SK-N-SH (cell line): ENCODE measurements around the gene CDC16. TPM values are rescaled to one million over a fixed set of nuclear protein-coding genes. Genes with fewer than 3 reads are reported as not detected.

ENCODE experiments used
- CTCF ChIA-PET: fragments of 300-600, 350-600 bp; formaldehyde crosslinking; extraction: SDS; loops from one replicate; lab custom pipeline; 2021; lab: Yijun Ruan, JAX
- POLR2A ChIA-PET: fragments of 350-600 bp; sonication (Branson Sonifier 250); formaldehyde crosslinking; extraction: SDS; loops from one replicate; lab custom pipeline; 2020; ENCODE audit warnings: antibody characterized with exemption, inconsistent platforms; lab: Yijun Ruan, JAX
- DNase-seq: peaks from one replicate; pipeline ENCODE4 v3.0.0; 2012
- H2AFZ ChIP-seq: fragments of 200-600 bp; sonication (generic); 2 replicates; pipeline ENCODE4 v1.8.1; 2016; ENCODE audit warnings: antibody characterized with exemption, mild to moderate bottlenecking, low read depth
- H3F3A ChIP-seq: fragments of 200-600 bp; sonication (generic); replicated peaks from 2 replicates; pipeline ENCODE3; 2016; ENCODE audit warnings: antibody characterized with exemption, mild to moderate bottlenecking; ENCODE audit not compliant: insufficient read depth
- H3K27ac ChIP-seq, 2 experiments: fragments of 200-500 bp in 1 of 2; fragments of 200-600 bp in 1 of 2; sonication (Bioruptor generic) in 1 of 2; sonication (generic), shearing (Covaris generic) in 1 of 2; 2 replicates each; pipeline versions ENCODE4 v1.5.1 to v1.6.1; 2014 to 2016; ENCODE audit warnings: low read depth in 2 of 2, inconsistent platforms in 1 of 2, low read length in 1 of 2, mild to moderate bottlenecking in 1 of 2, mixed read lengths in 1 of 2
- H3K27me3 ChIP-seq: fragments of 200-600 bp; sonication (generic), shearing (Covaris generic); 2 replicates; pipeline ENCODE4 v1.6.1; 2016; ENCODE audit warnings: mixed run types; ENCODE audit not compliant: insufficient read depth
- H3K36me3 ChIP-seq, 2 experiments: fragments of 200-500 bp in 1 of 2; fragments of 200-600 bp in 1 of 2; sonication (Bioruptor generic) in 1 of 2; sonication (generic) in 1 of 2; replicated peaks in 1 of 2; 2 replicates each; pipeline versions ENCODE3 to v1.5.1; 2014 to 2016; ENCODE audit warnings: low read length in 1 of 2, mild to moderate bottlenecking in 1 of 2; ENCODE audit not compliant: insufficient read depth in 2 of 2, control insufficient read depth in 1 of 2
- H3K4me1 ChIP-seq, 2 experiments: fragments of 200-500 bp in 1 of 2; fragments of 200-600 bp in 1 of 2; sonication (Bioruptor generic) in 1 of 2; sonication (generic), shearing (Covaris generic) in 1 of 2; 2 replicates each; pipeline versions ENCODE4 v1.5.1 to v1.6.1; 2014 to 2016; ENCODE audit warnings: low read depth in 1 of 2, low read length in 1 of 2, mixed run types in 1 of 2; ENCODE audit not compliant: insufficient read depth in 2 of 2, control insufficient read depth in 1 of 2
- H3K4me2 ChIP-seq: fragments of 200-600 bp; sonication (generic), shearing (Covaris generic); 2 replicates; pipeline ENCODE4 v1.6.1; 2017; ENCODE audit warnings: mixed run types
- H3K4me3 ChIP-seq, 2 experiments: fragments of 200-500 bp in 1 of 2; fragments of 200-600 bp in 1 of 2; sonication (Bioruptor generic) in 1 of 2; sonication (generic), shearing (Covaris generic) in 1 of 2; 2 replicates each; pipeline versions ENCODE4 v1.5.1 to v1.8.1; 2014 to 2016; ENCODE audit warnings: low read depth in 2 of 2, inconsistent platforms in 1 of 2, low read length in 1 of 2, mild to moderate bottlenecking in 1 of 2, mixed read lengths in 1 of 2, moderate library complexity in 1 of 2
- H3K79me2 ChIP-seq: fragments of 200-600 bp; sonication (generic); 2 replicates; pipeline ENCODE4 v1.8.1; 2017; ENCODE audit warnings: mild to moderate bottlenecking; ENCODE audit not compliant: insufficient read depth
- H3K9ac ChIP-seq: fragments of 200-600 bp; sonication (generic); 2 replicates; pipeline ENCODE4 v1.6.1; 2017; ENCODE audit warnings: mixed run types
- H3K9me2 ChIP-seq: fragments of 200-600 bp; sonication (generic); 2 replicates; pipeline ENCODE4 v1.6.1; 2017; ENCODE audit warnings: mixed run types
- H3K9me3 ChIP-seq: fragments of 200-600 bp; sonication (generic); 2 replicates; pipeline ENCODE4 v1.6.1; 2017; ENCODE audit warnings: mixed run types, mild to moderate bottlenecking, moderate library complexity
- H4K20me1 ChIP-seq: fragments of 200-600 bp; sonication (generic); 2 replicates; pipeline ENCODE4 v1.6.1; 2017; ENCODE audit warnings: mild to moderate bottlenecking, mixed run types; ENCODE audit not compliant: insufficient read depth
- CHD2 ChIP-seq: fragments of 150-350 bp; IDR thresholded peaks from 2 replicates; pipeline ENCODE4 v1.6.1; 2018; ENCODE audit warnings: low read length; ENCODE audit not compliant: partially characterized antibody
- CTCF ChIP-seq: fragments of 200-600 bp; sonication (generic); IDR thresholded peaks from 2 replicates; pipeline ENCODE4 v1.6.1; 2017; ENCODE audit warnings: antibody characterized with exemption, mild to moderate bottlenecking, moderate library complexity
- EP300 ChIP-seq, 2 experiments: IDR thresholded peaks; 2 replicates each; pipeline versions ENCODE4 v1.4.0 to v1.6.1; 2012; ENCODE audit warnings: borderline replicate concordance in 1 of 2, low read depth in 1 of 2, low read length in 1 of 2
- EZH2phosphoT487 ChIP-seq: fragments of 200-600 bp; sonication (generic); IDR thresholded peaks from 2 replicates; pipeline ENCODE4 v1.6.1; 2017; ENCODE audit warnings: low read depth, mixed run types, mild to moderate bottlenecking, antibody characterized with exemption, moderate library complexity, borderline replicate concordance
- FOSL2 ChIP-seq: IDR thresholded peaks from 2 replicates; pipeline ENCODE4 v1.4.0; 2012; ENCODE audit warnings: low read depth, mild to moderate bottlenecking, moderate library complexity, borderline replicate concordance
- FOXM1 ChIP-seq: IDR thresholded peaks from 2 replicates; pipeline ENCODE4 v1.4.0; 2012; ENCODE audit warnings: low read depth, mild to moderate bottlenecking
- GABPA ChIP-seq: IDR thresholded peaks from 2 replicates; pipeline ENCODE4 v1.4.0; 2012; ENCODE audit warnings: low read depth, mild to moderate bottlenecking
- GATA2 ChIP-seq: sonication (generic); formaldehyde crosslinking; IDR thresholded peaks from 2 replicates; pipeline ENCODE4 v1.5.0; 2020; ENCODE audit warnings: mild to moderate bottlenecking, missing genetic modification reagents
- IRF3 ChIP-seq: fragments of 150-350 bp; IDR thresholded peaks from 2 replicates; pipeline ENCODE4 v1.6.1; 2016; ENCODE audit warnings: mild to moderate bottlenecking, low read depth, low read length
- JUND ChIP-seq: IDR thresholded peaks from 2 replicates; pipeline ENCODE4 v1.4.0; 2012
- NFIC ChIP-seq: IDR thresholded peaks from 2 replicates; pipeline ENCODE4 v1.4.0; 2012; ENCODE audit warnings: borderline replicate concordance
- RAD21 ChIP-seq: IDR thresholded peaks from 2 replicates; pipeline ENCODE4 v1.6.1; 2012; ENCODE audit warnings: mild to moderate bottlenecking, low read length
- RCOR1 ChIP-seq: fragments of 150-350 bp; IDR thresholded peaks from 2 replicates; pipeline ENCODE4 v1.6.1; 2017; ENCODE audit warnings: antibody characterized with exemption, low read length
- SMC3 ChIP-seq: IDR thresholded peaks from 2 replicates; pipeline ENCODE4 v1.6.1; 2012; ENCODE audit warnings: low read depth, low read length, improper control_type of control experiment
- TCF12 ChIP-seq: IDR thresholded peaks from 2 replicates; pipeline ENCODE4 v1.4.0; 2012
- YY1 ChIP-seq: IDR thresholded peaks from 2 replicates; pipeline ENCODE4 v1.4.0; 2012; ENCODE audit warnings: low read depth, mild to moderate bottlenecking
- ZBTB33 ChIP-seq: IDR thresholded peaks from 2 replicates; pipeline ENCODE4 v1.4.0; 2012; ENCODE audit warnings: low read depth, borderline replicate concordance
- WGBS: methylation state at CpG from one replicate; pipeline ENCODE4 v1.1.6; 2017; ENCODE audit warnings: low lambda C conversion rate; 5-methylcytosine and 5-hydroxymethylcytosine counted together
- polyA plus RNA-seq, 3 experiments: library from polyadenylated mRNA; depleted of rRNA; stranded (reverse); fragments of >200 nt; gene quantifications; 2 replicates each; pipeline ENCODE4 v1.2.3, GENCODE V29; 2012
- TF ChIP-seq, protein P1 (sequence below): IDR thresholded peaks from 2 replicates; pipeline ENCODE4 v1.6.1; 2012; ENCODE audit warnings: mild to moderate bottlenecking, low read depth, low read length, moderate library complexity
- TF ChIP-seq, protein P2 (sequence below): fragments of 150-350 bp; IDR thresholded peaks from 2 replicates; pipeline ENCODE4 v1.6.1; 2017; ENCODE audit warnings: antibody characterized with exemption, low read length, low read depth, borderline replicate concordance
- TF ChIP-seq, protein P3 (sequence below): IDR thresholded peaks from 2 replicates; pipeline ENCODE4; 2012
- TF ChIP-seq, protein P4 (sequence below): IDR thresholded peaks from 2 replicates; pipeline ENCODE4 v1.4.0; 2012; ENCODE audit warnings: low read depth

The CDC16 gene
- 56.9 and 77.2 TPM in 2 replicates for polyA plus RNA-seq (2012; rRNA removed)
- 61.0 and 69.3 TPM in 2 replicates for polyA plus RNA-seq (2012; cell fraction: cytosol; rRNA removed)
- polyA plus RNA-seq (2012; cell fraction: nucleus; rRNA removed) = 97.4 and 179 TPM in 2 replicates

GRCh38 chr13:114234645-114235421 is at the start of gene CDC16:
Gene CDC16, plus strand, starts transcription at chr13:114234897. Its CDS starts 188 bp downstream, at chr13:114235085.
- peak; percentile 99 for DNase-seq
- Histone ChIP-seq H3F3A (no peaks in the 10 kb centered on the region), H3K9me3 (no peaks in the 10 kb centered on the region; the same call in 1 of the 2 replicates), H3K4me2 (peak within 1 kb of the TSS; percentile 85), H3K4me1 (peaks cover 0 to 5% of the 10 kb centered on the region in 2 experiments; a peak in 3 of 4 replicates), H4K20me1 (no peaks in the 10 kb centered on the region), H3K4me3 (peak within 1 kb of the TSS; percentile 87 to 94), H3K27ac (peak within 1 kb of the TSS; percentile 64 to 79; a peak in 3 of 4 replicates), H2AFZ (peak within 1 kb of the TSS; percentile 97), H3K36me3 (peaks cover 22 to 28% of the 10 kb centered on the region in 2 experiments), H3K27me3 (no peaks in the 10 kb centered on the region), H3K9ac (peak within 1 kb of the TSS; percentile 87), H3K9me2 (no peaks in the 10 kb centered on the region), H3K79me2 (peaks cover 34% of the 10 kb centered on the region)
- ChIA-PET POLR2A (no interaction called here), CTCF (no interaction called here)
- 2% methylated on average over 24 of the region's 76 CpGs for WGBS
- TF ChIP-seq NFIC (no peak), IRF3 (no peak), FOSL2 (no peak), FOXM1 (no peak), CTCF (0 out of 2 replicates have a peak, but pooled peaks have one; percentile 14), RCOR1 (no peak), GATA2 (CRISPR knock-in tag) (no peak), JUND (no peak), EZH2phosphoT487 (no peak), GABPA (peak; percentile 91), SMC3 (no peak), ZBTB33 (no peak), RAD21 (no peak), YY1 (no peak; the same call in 1 of the 2 replicates), TCF12 (peak; percentile 49; the same call in 1 of the 2 replicates), CHD2 (peak; percentile 60), EP300 (IDR thresholded peaks at IDR 0.05; ENCODE audit: borderline replicate concordance in 1 of 2, low read depth in 1 of 2, low read length in 1 of 2) (no peak)
- TF ChIP-seq, protein P1, sequence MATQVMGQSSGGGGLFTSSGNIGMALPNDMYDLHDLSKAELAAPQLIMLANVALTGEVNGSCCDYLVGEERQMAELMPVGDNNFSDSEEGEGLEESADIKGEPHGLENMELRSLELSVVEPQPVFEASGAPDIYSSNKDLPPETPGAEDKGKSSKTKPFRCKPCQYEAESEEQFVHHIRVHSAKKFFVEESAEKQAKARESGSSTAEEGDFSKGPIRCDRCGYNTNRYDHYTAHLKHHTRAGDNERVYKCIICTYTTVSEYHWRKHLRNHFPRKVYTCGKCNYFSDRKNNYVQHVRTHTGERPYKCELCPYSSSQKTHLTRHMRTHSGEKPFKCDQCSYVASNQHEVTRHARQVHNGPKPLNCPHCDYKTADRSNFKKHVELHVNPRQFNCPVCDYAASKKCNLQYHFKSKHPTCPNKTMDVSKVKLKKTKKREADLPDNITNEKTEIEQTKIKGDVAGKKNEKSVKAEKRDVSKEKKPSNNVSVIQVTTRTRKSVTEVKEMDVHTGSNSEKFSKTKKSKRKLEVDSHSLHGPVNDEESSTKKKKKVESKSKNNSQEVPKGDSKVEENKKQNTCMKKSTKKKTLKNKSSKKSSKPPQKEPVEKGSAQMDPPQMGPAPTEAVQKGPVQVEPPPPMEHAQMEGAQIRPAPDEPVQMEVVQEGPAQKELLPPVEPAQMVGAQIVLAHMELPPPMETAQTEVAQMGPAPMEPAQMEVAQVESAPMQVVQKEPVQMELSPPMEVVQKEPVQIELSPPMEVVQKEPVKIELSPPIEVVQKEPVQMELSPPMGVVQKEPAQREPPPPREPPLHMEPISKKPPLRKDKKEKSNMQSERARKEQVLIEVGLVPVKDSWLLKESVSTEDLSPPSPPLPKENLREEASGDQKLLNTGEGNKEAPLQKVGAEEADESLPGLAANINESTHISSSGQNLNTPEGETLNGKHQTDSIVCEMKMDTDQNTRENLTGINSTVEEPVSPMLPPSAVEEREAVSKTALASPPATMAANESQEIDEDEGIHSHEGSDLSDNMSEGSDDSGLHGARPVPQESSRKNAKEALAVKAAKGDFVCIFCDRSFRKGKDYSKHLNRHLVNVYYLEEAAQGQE = no peak
- TF ChIP-seq, protein P2, sequence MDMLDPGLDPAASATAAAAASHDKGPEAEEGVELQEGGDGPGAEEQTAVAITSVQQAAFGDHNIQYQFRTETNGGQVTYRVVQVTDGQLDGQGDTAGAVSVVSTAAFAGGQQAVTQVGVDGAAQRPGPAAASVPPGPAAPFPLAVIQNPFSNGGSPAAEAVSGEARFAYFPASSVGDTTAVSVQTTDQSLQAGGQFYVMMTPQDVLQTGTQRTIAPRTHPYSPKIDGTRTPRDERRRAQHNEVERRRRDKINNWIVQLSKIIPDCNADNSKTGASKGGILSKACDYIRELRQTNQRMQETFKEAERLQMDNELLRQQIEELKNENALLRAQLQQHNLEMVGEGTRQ = no peak
- TF ChIP-seq, protein P3, sequence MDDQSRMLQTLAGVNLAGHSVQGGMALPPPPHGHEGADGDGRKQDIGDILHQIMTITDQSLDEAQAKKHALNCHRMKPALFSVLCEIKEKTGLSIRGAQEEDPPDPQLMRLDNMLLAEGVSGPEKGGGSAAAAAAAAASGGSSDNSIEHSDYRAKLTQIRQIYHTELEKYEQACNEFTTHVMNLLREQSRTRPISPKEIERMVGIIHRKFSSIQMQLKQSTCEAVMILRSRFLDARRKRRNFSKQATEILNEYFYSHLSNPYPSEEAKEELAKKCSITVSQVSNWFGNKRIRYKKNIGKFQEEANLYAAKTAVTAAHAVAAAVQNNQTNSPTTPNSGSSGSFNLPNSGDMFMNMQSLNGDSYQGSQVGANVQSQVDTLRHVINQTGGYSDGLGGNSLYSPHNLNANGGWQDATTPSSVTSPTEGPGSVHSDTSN = no peak
- TF ChIP-seq, protein P4, sequence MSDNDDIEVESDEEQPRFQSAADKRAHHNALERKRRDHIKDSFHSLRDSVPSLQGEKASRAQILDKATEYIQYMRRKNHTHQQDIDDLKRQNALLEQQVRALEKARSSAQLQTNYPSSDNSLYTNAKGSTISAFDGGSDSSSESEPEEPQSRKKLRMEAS = peak; percentile 100
